GM23338 (cell line): Measurements from ENCODE around the gene CFHR2.

Source experiments
- CTCF ChIP-seq, 2 experiments: fragments of 200-600 bp in 1 of 2; sonication (generic) in 1 of 2; conservative IDR thresholded peaks; 2 replicates each; pipeline versions ENCODE4 v1.5.1 to v1.6.1; 2016 to 2017; ENCODE audit warnings: antibody characterized with exemption in 2 of 2, low read depth in 2 of 2, mild to moderate bottlenecking in 2 of 2, moderate library complexity in 1 of 2
- EZH2 ChIP-seq: fragments of 200-600 bp; sonication (generic); IDR thresholded peaks from one replicate; pipeline ENCODE4 v1.8.0; 2017; ENCODE audit warnings: antibody characterized with exemption, mild to moderate bottlenecking, low read depth; ENCODE audit not compliant: unreplicated experiment
- POLR2AphosphoS5 ChIP-seq: IDR thresholded peaks from 2 replicates; pipeline ENCODE4 v1.6.1; 2016; ENCODE audit warnings: antibody characterized with exemption, low read depth

- TF ChIP-seq CTCF (conservative IDR thresholded peaks at IDR 0.05; ENCODE audit: low read depth in 2 of 2) (peak in 1 of 2 experiments; percentile 42; a peak in 2 of 4 replicates), EZH2 (no peak), POLR2AphosphoS5 (no peak)
Measured at GRCh38 chr1:196910215-196910614, 33.3 kb upstream of the CFHR2 start.
